Neutrophil (primary cell): ENCODE results near the gene SH3PXD2B.

Source experiments
- H3K27ac ChIP-seq: fragments of 200-600 bp; sonication (generic); 2 replicates; pipeline ENCODE4 v1.5.1; 2016; ENCODE audit warnings: mild to moderate bottlenecking, moderate library complexity
- H3K27me3 ChIP-seq: fragments of 200-600 bp; sonication (generic); 2 replicates; pipeline ENCODE4 v1.6.0; 2016; ENCODE audit warnings: mild to moderate bottlenecking
- H3K36me3 ChIP-seq: fragments of 200-600 bp; sonication (generic); 2 replicates; pipeline ENCODE4 v1.5.1; 2017
- H3K4me1 ChIP-seq, 2 experiments: fragments of 200-600 bp in 1 of 2; sonication (generic) in 1 of 2; 1 replicate in 1 of 2; 2 replicates in 1 of 2; pipeline versions ENCODE4 v1.5.1 to v1.6.1; 2013 to 2016; ENCODE audit warnings: low read depth in 1 of 2, low read length in 1 of 2, mild to moderate bottlenecking in 1 of 2, moderate library complexity in 1 of 2; ENCODE audit not compliant: control insufficient read depth in 1 of 2, insufficient read depth in 1 of 2
- H3K4me3 ChIP-seq, 2 experiments: fragments of 200-600 bp in 1 of 2; sonication (generic) in 1 of 2; 1 replicate in 1 of 2; 2 replicates in 1 of 2; pipeline ENCODE4 v1.5.1; 2013 to 2016; ENCODE audit warnings: low read depth in 1 of 2, low read length in 1 of 2, mild to moderate bottlenecking in 1 of 2, moderate library complexity in 1 of 2
- H3K9me3 ChIP-seq: fragments of 200-600 bp; sonication (generic); 2 replicates; pipeline ENCODE4 v1.5.1; 2016
- TF ChIP-seq, protein P1 (sequence below): fragments of 200-600 bp; sonication (generic); IDR thresholded peaks from 2 replicates; pipeline ENCODE4 v1.5.1; 2016; ENCODE audit warnings: antibody characterized with exemption

SH3PXD2B gene

DNA sequence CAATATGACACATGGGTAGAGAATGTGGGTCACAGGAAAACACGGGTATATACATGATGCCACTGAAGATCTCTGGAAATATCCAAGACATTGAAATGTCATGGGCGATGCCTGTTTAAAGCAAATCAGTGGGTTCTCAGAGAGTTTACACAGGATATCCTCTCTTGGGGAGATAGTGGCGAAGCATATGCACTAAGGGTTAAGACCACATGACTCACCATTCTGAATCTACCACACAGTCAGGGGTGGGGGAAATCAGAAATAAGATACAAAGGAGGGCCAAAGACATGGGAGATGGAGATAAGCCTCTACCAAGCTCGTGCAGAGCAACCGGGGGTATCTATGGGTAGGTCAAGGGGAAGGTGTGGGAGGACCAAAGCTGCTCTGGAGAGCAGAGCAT, 58.8 kb downstream of the SH3PXD2B start:
- no peaks in the 10 kb centered on the region for H3K36me3 ChIP-seq
- no peaks in the 10 kb centered on the region for H3K9me3 ChIP-seq
- TF ChIP-seq, protein P1, sequence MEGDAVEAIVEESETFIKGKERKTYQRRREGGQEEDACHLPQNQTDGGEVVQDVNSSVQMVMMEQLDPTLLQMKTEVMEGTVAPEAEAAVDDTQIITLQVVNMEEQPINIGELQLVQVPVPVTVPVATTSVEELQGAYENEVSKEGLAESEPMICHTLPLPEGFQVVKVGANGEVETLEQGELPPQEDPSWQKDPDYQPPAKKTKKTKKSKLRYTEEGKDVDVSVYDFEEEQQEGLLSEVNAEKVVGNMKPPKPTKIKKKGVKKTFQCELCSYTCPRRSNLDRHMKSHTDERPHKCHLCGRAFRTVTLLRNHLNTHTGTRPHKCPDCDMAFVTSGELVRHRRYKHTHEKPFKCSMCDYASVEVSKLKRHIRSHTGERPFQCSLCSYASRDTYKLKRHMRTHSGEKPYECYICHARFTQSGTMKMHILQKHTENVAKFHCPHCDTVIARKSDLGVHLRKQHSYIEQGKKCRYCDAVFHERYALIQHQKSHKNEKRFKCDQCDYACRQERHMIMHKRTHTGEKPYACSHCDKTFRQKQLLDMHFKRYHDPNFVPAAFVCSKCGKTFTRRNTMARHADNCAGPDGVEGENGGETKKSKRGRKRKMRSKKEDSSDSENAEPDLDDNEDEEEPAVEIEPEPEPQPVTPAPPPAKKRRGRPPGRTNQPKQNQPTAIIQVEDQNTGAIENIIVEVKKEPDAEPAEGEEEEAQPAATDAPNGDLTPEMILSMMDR = no peak
- peaks cover 7% of the 10 kb centered on the region for H3K27me3 ChIP-seq
- H3K4me3 ChIP-seq = no peak overlapping the region
- H3K4me1 ChIP-seq = peaks cover 0 to 4% of the 10 kb centered on the region in 2 experiments
- no peak overlapping the region for H3K27ac ChIP-seq

DNA sequence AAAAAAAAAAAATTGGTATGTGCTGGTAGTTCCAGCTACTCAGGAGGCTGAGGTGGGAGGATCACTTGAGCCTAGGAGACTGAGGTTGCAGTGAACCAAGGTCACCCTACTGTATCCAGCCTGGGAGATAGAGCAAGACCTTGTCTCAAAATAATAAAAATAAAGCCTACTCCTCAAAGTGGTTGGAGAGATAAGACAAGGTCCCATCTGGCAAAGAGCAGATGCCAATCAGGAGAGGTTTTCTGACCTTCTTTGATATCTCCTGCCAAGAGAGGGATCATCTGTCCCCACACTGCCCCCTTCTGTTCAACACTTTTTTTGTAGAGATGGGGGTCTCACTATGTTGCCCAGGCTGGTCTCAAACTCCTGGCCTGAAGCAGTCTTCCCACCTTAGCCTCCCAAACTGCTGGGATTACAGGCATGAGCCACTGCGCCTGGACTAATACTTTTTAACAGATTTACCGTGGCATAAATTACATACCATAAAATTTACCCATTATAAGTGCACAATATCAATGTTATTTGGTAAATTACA, 64.7 kb downstream of the SH3PXD2B start:
- Histone ChIP-seq H3K4me1 (peaks cover 0 to 4% of the 10 kb centered on the region in 2 experiments), H3K27me3 (no peaks in the 10 kb centered on the region), H3K36me3 (no peaks in the 10 kb centered on the region), H3K9me3 (no peaks in the 10 kb centered on the region), H3K4me3 (no peak overlapping the region), H3K27ac (no peak overlapping the region)
- TF ChIP-seq, protein P1 = no peak

DNA sequence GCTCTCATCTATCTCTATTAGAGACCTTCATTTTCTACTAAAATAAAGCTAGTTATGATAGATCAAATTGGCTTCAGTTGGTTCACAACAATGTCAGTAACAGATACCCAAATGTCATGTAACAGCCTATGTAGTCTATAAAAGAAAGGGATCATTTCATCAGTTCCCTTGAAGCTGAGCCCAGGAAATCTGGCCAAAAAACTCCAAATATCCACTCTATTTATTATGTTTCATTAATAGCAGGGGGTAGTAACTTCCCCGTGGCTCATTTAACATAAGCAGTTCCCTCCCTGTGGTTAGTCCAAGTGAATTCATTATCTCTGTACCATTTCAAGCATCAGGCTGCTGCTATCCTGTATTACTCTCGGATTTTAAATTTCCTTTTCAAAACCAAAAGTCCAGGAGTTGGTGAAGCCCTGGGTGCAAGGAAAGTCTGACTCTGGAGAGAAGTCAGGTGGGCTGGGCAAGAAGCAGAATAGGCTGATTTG, 66.0 kb downstream of the SH3PXD2B start:
- Histone ChIP-seq H3K27me3 (no peaks in the 10 kb centered on the region), H3K9me3 (no peaks in the 10 kb centered on the region), H3K4me1 (peaks cover 0 to 4% of the 10 kb centered on the region in 2 experiments), H3K27ac (no peak overlapping the region), H3K36me3 (no peaks in the 10 kb centered on the region), H3K4me3 (no peak overlapping the region)
- TF ChIP-seq, protein P1 = no peak

DNA sequence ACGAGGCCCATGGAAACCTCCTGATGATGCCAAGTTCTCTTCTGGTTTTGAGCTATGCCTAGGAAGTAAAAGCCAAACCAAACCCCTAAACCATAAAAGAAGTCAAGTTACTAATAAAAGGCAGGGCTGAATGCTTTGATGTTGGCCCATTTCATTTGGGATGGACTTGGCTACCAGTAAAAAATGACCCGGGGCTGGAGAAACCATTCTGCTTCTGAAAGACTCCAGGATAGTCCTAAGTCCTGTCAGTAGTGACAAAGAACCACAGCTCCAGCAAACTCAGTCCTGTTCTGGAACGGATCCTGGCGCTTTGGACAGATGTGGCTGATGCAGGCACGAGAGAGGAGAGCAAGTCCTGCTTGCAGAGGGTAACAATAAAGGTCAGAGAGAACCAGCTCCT, 68.6 kb downstream of the SH3PXD2B start:
- H3K36me3 ChIP-seq = no peaks in the 10 kb centered on the region
- H3K27ac ChIP-seq = no peak overlapping the region
- no peak overlapping the region for H3K4me3 ChIP-seq
- TF ChIP-seq, protein P1 = no peak
- no peaks in the 10 kb centered on the region for H3K27me3 ChIP-seq
- no peaks in the 10 kb centered on the region for H3K9me3 ChIP-seq
- H3K4me1 ChIP-seq = peaks cover 11% of the 10 kb centered on the region in 2 experiments

DNA sequence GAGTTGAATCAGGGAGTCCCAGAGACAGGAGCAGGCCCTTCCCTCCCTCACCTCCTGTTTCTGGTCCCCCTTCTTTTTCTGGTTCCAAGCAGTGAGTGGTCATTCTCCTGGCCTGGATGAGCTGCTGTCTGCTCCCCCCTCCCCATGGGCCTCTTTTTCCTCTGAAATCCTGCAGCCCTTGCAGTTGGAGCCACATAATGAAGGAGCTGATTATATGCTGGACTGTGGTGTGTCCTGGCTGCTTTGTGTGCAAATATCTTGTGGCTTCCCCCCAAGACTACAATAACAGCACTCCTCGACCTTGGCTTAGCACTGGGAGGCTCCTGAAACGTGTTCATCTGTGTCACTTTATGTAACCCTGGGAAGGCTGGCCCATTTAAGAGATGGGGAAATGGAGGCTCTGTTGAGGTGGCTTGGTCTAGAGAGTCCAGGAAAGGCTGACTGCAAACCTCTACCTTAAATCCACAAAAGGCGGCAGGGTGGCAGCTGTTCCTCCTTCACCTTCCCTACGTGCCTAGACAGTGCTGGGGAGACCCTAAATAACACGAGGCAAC, 69.2 kb downstream of the SH3PXD2B start:
- peaks cover 17% of the 10 kb centered on the region in 2 experiments for H3K4me1 ChIP-seq
- no peak overlapping the region for H3K4me3 ChIP-seq
- H3K9me3 ChIP-seq = no peaks in the 10 kb centered on the region
- H3K27me3 ChIP-seq = no peaks in the 10 kb centered on the region
- H3K36me3 ChIP-seq = no peaks in the 10 kb centered on the region
- no peak overlapping the region for H3K27ac ChIP-seq
- TF ChIP-seq, protein P1 = no peak
